Limb (tissue), 2 donors: Measurements from ENCODE around the gene WAS.
"Not testable (repeated sequence)": the region's sequence is repeated elsewhere in the genome, so short reads cannot be mapped to it uniquely, and the experiment has no call there.

Source experiments
- DNase-seq, 2 donors: peaks; one replicate each; pipeline ENCODE4 v3.0.0-alpha.2; 2016; ENCODE audit errors: extremely low spot score in 2 of 2

The WAS gene

GRCh38 chrX:48685416-48685815, 1.8 kb downstream of the WAS start:
- DNase-seq, result no peak

- no peak for DNase-seq
Measured at GRCh38 chrX:48688531-48689150, 5.0 kb downstream of the WAS start.

DNA sequence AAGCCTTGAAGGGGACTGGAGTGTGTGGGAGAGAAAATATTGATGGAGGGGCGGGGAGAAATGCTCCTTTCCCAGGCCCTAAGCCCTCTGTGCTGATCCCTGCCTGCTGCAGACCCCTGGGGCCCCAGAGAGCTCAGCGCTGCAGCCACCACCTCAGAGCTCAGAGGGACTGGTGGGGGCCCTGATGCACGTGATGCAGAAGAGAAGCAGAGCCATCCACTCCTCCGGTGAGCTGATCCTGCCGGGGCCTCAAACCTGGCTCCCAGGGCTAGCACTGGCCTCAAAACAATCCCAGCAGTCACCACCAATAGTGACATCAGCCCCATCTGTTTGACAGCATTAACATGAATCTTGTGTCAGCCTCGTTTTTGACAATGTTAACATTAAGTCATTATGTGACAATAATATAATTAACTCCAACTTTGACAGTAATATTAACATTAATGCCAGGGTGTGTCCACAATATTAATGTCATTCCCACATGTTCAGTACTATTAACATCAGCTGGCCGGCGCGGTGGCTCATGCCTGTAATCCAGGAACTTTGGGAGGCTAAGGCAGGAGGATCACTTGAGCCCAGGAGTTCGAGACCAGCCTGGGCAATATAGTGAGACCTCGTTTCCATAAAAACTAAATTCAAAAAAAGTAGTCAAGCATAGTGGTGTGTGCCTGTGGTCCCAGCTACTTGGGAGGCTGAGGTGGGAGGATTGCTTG, 5.8 kb downstream of the WAS start:
- no peak for DNase-seq

GRCh38 chrX:48691746-48692145, 8.1 kb downstream of the WAS start:
- DNase-seq, result not testable (repeated sequence)

DNA sequence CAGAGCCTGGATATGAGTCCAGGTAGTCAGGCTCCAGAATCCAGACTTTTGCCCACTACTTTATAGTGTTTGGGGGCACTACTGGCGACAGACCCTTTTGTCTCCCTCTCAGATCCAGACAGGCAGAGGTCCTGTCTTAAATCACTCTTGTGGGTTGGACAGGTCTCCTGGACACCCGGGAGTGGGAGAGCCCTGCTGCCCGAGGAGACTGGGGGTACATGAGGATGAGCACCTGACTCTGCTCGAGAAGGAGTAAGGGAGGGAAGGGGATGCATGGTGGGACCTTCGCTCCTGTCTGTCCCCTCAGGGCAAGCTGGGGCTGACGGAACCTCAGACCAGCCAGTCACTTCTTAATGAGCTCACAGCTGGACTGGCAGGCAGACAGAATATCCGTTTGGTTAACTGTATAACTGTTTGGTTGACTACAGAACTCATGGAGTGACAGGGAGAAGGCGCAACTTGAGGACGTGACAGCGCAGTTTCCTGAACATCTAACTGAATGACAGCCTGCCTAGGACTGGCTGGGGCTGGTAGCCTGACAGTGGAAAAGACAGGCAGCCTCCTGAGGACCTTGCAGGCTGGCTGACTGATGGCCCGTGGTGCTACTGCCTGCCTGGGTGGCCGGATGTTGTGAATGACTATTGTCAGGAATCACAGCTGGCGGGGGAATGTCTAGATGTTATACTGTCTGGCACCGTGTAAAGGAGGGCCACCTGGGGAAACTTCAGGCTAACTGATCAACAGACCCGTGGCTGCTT, 11.4 kb downstream of the WAS start:
- DNase-seq, result no peak

DNA sequence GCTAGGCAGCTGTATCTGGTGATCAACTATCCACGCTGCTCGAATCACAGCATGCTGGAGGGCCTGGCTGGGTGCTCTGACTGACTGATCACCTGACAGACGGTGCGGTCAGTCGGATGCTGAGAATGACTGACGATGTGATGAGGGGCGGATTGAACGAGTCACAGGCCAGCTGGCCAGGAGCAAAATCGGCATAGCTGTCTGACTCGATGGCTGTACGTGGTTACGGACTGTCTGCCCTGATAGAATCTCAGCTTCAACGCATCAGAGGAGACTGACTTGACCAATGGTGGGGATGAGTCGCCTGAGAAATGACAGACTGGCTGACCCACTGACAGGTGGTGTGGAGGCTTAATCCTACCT, 11.9 kb downstream of the WAS start:
- DNase-seq, result no peak

DNA sequence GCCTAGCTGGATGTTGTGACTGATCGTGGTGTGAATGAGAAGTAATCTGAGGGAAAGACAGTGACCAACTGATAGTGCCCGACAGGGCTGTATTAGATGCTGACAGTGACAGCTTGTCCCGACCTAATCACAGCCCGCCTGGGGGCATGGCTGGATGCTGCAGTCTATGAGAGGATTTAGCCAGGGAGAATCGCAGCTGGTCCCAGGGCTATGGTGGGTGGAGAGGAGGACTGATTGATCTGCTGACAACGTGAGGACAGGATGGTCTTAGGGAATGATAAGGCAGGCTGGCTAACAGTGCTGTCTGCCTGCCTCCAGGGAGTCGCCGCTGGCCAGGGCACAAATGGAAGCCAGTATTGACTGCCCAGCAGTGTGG, 12.3 kb downstream of the WAS start:
- DNase-seq, result no peak

DNA sequence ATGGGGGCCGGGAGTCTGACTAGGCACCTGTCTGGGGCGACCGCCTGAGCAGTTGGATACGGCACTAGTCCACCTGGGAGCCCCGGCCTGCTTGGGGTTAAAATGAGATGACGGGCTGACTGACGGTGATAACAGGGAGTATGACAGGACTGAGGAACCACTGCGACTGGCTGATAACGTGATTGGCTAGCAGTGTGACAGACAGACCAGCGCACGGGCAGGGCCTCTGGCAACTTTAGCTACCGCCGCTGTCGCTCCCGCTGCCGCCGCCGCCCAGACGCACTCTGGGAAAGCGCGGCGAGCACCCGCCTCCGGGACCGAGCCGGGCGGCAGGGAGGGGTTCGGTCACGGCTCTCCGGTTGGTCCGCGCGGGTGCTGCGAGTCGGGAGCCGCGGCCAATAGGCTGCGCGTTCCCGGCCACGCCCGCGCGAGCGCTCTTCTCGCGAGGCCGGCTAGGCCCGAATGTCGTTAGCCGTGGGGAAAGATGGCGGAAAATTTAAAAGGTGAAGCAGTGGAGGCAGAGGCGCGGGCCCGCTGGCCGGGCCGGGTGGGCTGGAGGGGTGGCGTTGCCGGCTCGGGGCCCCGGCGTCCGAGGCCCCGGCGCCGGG, 12.8 kb downstream of the WAS start, which contains the start of gene SUV39H1:
SUV39H1 (plus strand) TSS at position 434 of the 608 bp plus-strand sequence; CDS start at position 485, 51 bp downstream.
- DNase-seq, result peak; percentile 79 to 90

DNA sequence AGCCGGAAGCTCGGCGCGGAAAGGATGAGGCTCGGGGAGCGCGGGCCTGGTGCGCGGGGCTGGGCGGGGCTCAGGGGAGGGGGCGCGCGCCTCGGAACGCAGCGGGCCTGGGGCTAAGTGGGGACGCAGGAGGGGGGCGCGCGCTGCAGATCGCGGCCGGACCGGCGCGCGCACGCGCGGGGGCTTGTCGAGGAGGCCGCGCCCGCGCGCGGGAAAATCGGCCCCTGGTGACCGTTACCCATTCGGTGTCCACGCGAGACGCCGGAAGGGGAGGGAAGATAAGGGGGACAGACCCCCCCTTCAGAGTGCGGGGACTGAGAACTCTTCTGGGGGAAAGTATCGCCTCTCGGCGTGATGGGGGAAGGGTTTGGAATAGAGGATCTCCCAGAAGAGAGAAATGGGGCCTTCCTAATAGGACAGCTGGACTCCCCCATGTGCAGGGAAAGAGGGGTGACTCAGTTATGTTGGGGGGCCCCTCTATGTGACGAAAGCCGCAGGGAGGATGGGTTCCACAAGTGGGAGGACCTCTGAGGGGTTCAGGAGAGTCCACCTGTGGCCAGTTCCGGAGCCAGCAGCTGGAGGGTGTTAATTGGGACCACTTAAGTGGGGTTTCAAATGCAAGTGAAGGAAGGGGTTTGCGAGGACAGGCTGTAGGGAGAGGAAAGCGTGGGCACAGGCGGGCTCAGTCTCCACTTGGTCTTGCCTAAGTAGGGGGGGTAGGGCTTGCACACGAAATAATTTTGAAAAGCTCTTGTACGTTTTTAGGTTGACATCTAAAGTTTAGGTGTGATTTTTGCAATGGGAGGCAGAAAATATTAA, 13.5 kb downstream of the WAS start:
- DNase-seq, result peak in 1 of 2 donors; percentile 67

GRCh38 chrX:48698306-48698705, 14.7 kb downstream of the WAS start:
- no peak for DNase-seq

DNA sequence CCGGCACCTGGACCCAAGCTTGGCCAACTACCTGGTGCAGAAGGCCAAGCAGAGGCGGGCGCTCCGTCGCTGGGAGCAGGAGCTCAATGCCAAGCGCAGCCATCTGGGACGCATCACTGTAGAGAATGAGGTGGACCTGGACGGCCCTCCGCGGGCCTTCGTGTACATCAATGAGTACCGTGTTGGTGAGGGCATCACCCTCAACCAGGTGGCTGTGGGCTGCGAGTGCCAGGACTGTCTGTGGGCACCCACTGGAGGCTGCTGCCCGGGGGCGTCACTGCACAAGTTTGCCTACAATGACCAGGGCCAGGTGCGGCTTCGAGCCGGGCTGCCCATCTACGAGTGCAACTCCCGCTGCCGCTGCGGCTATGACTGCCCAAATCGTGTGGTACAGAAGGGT, 16.6 kb downstream of the WAS start:
- no peak for DNase-seq

DNA sequence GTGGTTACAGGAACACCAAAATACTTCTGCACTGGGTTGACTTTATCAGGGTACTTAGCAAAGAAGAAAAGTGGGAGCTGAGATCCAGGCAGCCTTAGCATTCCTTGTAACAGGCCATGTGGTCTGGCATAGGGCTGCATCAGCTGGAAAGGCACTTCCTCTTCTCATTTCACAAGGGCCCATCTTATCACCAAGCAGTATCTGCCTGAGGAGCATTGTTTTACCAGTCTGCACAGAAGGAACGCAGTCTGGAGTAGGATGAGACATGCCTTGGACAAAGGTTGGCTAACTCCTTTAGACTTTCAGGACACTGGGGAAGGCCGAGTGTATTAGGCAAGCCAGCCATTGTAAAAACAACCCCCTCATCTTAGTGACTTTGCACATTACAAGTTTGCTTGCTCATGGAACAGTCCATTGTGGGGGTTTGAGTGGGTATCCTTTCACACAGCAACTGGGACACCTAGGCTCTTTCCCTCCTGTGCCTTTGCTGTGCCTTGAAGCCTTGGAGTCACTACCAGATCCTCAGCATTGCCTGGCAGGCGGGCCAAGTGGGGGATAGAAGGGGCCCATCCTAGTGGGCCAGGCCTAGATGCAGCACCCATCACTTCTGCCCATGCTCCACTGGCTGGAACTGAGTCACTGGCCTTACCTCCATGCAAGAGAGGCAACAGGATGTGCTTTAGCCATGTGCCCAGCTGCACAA, 17.5 kb downstream of the WAS start:
- DNase-seq, result no peak

DNA sequence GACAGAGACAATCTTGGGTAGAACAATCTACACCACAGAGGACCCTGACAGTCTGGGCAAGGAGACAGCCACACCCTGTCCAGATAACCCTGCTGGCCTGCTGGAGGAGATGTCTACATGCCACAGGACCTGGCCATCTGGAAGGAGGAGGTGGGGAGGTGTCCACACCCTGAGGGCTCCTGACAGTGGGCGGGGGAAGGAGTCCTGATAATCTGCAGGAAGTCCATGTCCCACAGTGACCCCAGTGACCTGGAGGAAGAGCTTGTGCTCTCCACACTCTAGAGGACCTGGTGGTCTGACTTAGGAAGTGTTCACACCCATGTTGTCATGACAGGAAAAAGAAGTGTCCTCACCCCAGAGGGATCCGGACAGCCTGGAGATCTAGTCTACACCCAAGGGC, 18.4 kb downstream of the WAS start:
- no peak for DNase-seq

GRCh38 chrX:48702716-48703115, 19.1 kb downstream of the WAS start:
- no peak for DNase-seq

DNA sequence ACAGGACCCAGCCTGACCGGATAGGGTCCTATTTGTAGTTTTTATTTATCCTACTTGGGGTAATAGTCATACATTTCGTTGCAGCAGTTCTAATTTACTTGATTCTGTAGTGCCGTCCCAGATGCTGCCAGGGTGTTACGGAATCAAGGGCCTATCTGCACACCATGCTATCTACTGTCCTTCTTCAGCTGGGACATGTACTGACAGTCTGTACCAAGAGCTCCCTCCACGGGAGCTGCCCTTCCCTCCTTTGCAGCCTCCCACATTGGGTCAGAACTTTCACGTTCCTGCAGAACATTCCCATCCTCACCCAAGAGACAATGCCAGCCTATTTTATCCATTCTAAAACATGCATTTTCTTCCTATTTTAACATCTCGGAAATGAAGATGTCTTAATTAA, 19.6 kb downstream of the WAS start:
- DNase-seq, result no peak

GRCh38 chrX:48703642-48704481, 20.3 kb downstream of the WAS start:
- no peak for DNase-seq

- no peak for DNase-seq
Measured at GRCh38 chrX:48705871-48706270, 22.3 kb downstream of the WAS start.

- no peak for DNase-seq
Measured at GRCh38 chrX:48709522-48710112, 26.0 kb downstream of the WAS start.

DNA sequence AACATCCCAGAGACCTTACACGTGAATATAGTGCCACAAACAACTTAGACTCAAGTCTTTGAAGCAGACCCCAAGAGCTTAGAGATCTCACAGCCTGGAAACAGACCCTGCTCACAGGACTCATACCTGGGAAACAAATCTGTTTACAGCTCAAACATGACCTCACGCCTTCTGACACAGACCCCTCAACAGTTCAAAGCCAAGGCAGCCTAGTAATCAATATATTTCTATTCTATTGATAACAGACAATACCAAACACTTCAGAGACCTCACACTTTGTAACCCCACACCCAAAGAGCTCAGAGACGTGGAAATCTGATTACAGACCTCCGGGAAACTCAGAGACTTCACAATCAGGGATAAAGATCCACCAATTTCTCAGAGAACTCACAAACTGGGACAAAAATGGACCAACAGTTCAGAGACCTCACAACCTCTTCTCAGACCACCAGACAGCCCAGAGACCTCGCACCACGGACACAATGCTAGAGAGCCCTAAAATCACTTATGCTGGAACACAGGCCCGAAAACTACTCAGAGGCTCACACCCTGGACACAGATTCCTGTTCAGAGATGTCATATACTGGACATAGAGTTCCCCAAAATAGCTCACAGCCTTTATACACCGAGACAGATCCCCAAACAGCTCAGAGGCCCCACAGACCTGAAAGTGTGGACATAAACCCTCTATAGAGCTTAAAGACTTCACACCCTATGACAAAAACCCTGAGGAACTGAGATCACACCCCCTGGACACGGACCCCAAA, 27.7 kb downstream of the WAS start:
- no peak for DNase-seq
